ENCODE results near the gene FRMD4A. TPM values are rescaled to one million over a fixed set of nuclear protein-coding genes. Genes with fewer than 3 reads are reported as not detected.

Gene FRMD4A
- total and polyA plus RNA-seq, 10 of the 15 experiments (the other 5 are each of a cell fraction or from before 2014, with no cell fraction given), result 17.8 to 75.2 (median 39.1) TPM

- WGBS (ENCODE audit: insufficient coverage, insufficient replicate concordance, low lambda C conversion rate, missing lambda C conversion rate), result 46% methylated on average over 2 of the region's 2 CpGs
- intact Hi-C loops (cut with micrococcal nuclease; ENCODE audit: unreplicated experiment) (no loop called here), in situ Hi-C loops (cut with MboI) (no loop called here)
- H3K4me3 ChIP-seq, result no peak overlapping the region
- H3K36me3 ChIP-seq (ENCODE audit: control insufficient read depth in 2 of 2, insufficient read depth in 2 of 2, low read length in 1 of 2), result no peaks in the 10 kb centered on the region
- no peak for TF ChIP-seq HDAC2 (IDR thresholded peaks at IDR 0.05)
- H4K20me1 ChIP-seq (ENCODE audit: control insufficient read depth, insufficient read depth), result no peaks in the 10 kb centered on the region
- H3K9ac ChIP-seq (ENCODE audit: control insufficient read depth, insufficient read depth, low read length), result no peak overlapping the region
- H3K79me2 ChIP-seq (ENCODE audit: control insufficient read depth, insufficient read depth, low read length), result no peaks in the 10 kb centered on the region
- DNase-seq (ENCODE audit: low read depth, low spot score) (no peak), ATAC-seq (no peak), FAIRE-seq (no peak)
- H3K9me3 ChIP-seq (replicated peaks; ENCODE audit: control insufficient read depth, insufficient read depth, low read length), result no peaks in the 10 kb centered on the region
- ChIA-PET POLR2A (no interaction called here), SMC1A (ENCODE audit: uncharacterized antibody, unreplicated experiment) (no interaction called here), RAD21 (ENCODE audit: unreplicated experiment) (no interaction called here), CTCF (interaction anchor here (1.5 kb wide), 1 partner anchor 148 kb away, joined by 3 read pairs; no protein-coding TSS in a partner anchor)
- H3K27me3 ChIP-seq (replicated peaks in 1 of 2; ENCODE audit: control insufficient read depth in 2 of 2, insufficient read depth in 2 of 2, low read length in 1 of 2), result peaks cover 0 to 2% of the 10 kb centered on the region in 2 experiments; a peak in 1 of 4 replicates
- no peak overlapping the region for H2AFZ ChIP-seq (ENCODE audit: control insufficient read depth, low read depth, low read length)
- H3K27ac ChIP-seq (ENCODE audit: control insufficient read depth, insufficient read depth), result no peak overlapping the region
- no peaks in the 10 kb centered on the region for H3K4me1 ChIP-seq (ENCODE audit: control insufficient read depth, insufficient read depth, low read length)
- H3K4me2 ChIP-seq (ENCODE audit: control insufficient read depth, insufficient read depth), result no peak overlapping the region
- BruUV-seq (replicated peaks), result no TSS peak
These were observed 14.5 kb upstream of the FRMD4A start for GRCh38 chr10:14345262-14345661.

- Histone ChIP-seq H3K4me2 (ENCODE audit: control insufficient read depth, insufficient read depth) (no peak overlapping the region), H3K9me3 (replicated peaks; ENCODE audit: control insufficient read depth, insufficient read depth, low read length) (no peaks in the 10 kb centered on the region), H3K79me2 (ENCODE audit: control insufficient read depth, insufficient read depth, low read length) (no peaks in the 10 kb centered on the region), H3K27me3 (replicated peaks in 1 of 2; ENCODE audit: control insufficient read depth in 2 of 2, insufficient read depth in 2 of 2, low read length in 1 of 2) (peaks cover 0 to 2% of the 10 kb centered on the region in 2 experiments; a peak in 1 of 4 replicates), H3K36me3 (ENCODE audit: control insufficient read depth in 2 of 2, insufficient read depth in 2 of 2, low read length in 1 of 2) (no peaks in the 10 kb centered on the region), H3K9ac (ENCODE audit: control insufficient read depth, insufficient read depth, low read length) (no peak overlapping the region), H3K4me1 (ENCODE audit: control insufficient read depth, insufficient read depth, low read length) (no peaks in the 10 kb centered on the region), H3K4me3 (no peak overlapping the region), H4K20me1 (ENCODE audit: control insufficient read depth, insufficient read depth) (no peaks in the 10 kb centered on the region), H2AFZ (ENCODE audit: control insufficient read depth, low read depth, low read length) (no peak overlapping the region), H3K27ac (ENCODE audit: control insufficient read depth, insufficient read depth) (no peak overlapping the region)
- no peak for FAIRE-seq
- ChIA-PET SMC1A (ENCODE audit: uncharacterized antibody, unreplicated experiment) (interaction anchor here (0.8 to 1.3 kb wide), 2 partner anchors 14 to 143 kb away, joined by 3 read pairs; no protein-coding TSS in a partner anchor), CTCF (interaction anchor here (1.8 kb wide), 1 partner anchor 14 kb away, joined by 6 read pairs; no protein-coding TSS in a partner anchor), RAD21 (ENCODE audit: unreplicated experiment) (no interaction called here), POLR2A (no interaction called here)
- intact Hi-C loops (cut with micrococcal nuclease; ENCODE audit: unreplicated experiment) (no loop called here), in situ Hi-C loops (cut with MboI) (no loop called here)
- WGBS (ENCODE audit: insufficient coverage, insufficient replicate concordance, low lambda C conversion rate, missing lambda C conversion rate), result 49% methylated on average over 6 of the region's 6 CpGs
- no TSS peak for BruUV-seq (replicated peaks)
- ATAC-seq, result no peak
- DNase-seq (ENCODE audit: low read depth, low spot score), result no peak
- TF ChIP-seq SIX5 (IDR thresholded peaks at IDR 0.05; ENCODE audit: low read depth, low read length, severe bottlenecking) (no peak), NR2F1 (conservative IDR thresholded peaks at IDR 0.05) (no peak), ATF7 (IDR thresholded peaks at IDR 0.05; ENCODE audit: low read depth) (no peak), NFYA (IDR thresholded peaks at IDR 0.05; ENCODE audit: borderline replicate concordance, low read depth, low read length) (no peak), PBX3 (IDR thresholded peaks at IDR 0.05; ENCODE audit: insufficient replicate concordance, low read depth, low read length) (no peak), YY1 (IDR thresholded peaks at IDR 0.05; ENCODE audit: low read depth, low read length) (no peak), CHD1 (IDR thresholded peaks at IDR 0.05; ENCODE audit: low read depth, low read length) (no peak), ZBTB11 (CRISPR knock-in tag; IDR thresholded peaks at IDR 0.05) (no peak), ETV6 (conservative IDR thresholded peaks at IDR 0.05 in 1 of 2, IDR thresholded peaks at IDR 0.05 in 1 of 2; ENCODE audit: borderline replicate concordance in 1 of 2, low read depth in 1 of 2) (no peak), FOXK2 (IDR thresholded peaks at IDR 0.05) (no peak)
These were observed 9.5 kb upstream of the FRMD4A start for GRCh38 chr10:14340051-14340744.

Measured in GM12878 (cell line).